AG10803 (cell line): ENCODE measurements around the gene DYDC1.
"Not testable (repeated sequence)": the region's sequence is repeated elsewhere in the genome, so short reads cannot be mapped to it uniquely, and the experiment has no call there.

Source experiments
- DNase-seq: peaks from one replicate; pipeline ENCODE4 v3.0.0; 2010; ENCODE audit warnings: low read depth
- H3K4me3 ChIP-seq: 2 replicates; pipeline ENCODE4 v1.5.1; 2011; ENCODE audit warnings: mild to moderate bottlenecking, low read length, control low read depth
- TF ChIP-seq, protein P1 (sequence below): conservative IDR thresholded peaks from 2 replicates; pipeline ENCODE4 v1.5.1; 2011; ENCODE audit warnings: mild to moderate bottlenecking, low read length, control low read depth, inconsistent platforms

The DYDC1 gene

DNA sequence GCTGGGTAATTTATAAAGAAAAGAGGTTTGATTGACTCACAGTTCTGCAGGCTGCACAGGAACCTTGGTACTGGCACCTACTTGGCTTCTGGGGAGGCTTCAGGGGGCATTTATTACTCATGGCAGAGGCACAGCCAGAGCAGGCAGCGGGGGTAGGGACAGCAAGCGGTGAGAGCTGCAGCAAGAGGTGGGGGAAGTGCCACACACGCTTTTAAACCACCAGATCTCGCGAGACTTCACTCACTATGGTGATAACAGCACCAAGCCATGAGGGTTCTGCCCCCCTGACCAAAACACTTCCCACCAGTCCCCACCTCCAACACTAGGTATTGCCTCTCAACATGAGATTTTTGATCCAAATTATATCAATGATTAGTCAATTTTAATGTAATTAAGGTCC, 43.0 kb downstream of the DYDC1 start:
- TF ChIP-seq, protein P1, sequence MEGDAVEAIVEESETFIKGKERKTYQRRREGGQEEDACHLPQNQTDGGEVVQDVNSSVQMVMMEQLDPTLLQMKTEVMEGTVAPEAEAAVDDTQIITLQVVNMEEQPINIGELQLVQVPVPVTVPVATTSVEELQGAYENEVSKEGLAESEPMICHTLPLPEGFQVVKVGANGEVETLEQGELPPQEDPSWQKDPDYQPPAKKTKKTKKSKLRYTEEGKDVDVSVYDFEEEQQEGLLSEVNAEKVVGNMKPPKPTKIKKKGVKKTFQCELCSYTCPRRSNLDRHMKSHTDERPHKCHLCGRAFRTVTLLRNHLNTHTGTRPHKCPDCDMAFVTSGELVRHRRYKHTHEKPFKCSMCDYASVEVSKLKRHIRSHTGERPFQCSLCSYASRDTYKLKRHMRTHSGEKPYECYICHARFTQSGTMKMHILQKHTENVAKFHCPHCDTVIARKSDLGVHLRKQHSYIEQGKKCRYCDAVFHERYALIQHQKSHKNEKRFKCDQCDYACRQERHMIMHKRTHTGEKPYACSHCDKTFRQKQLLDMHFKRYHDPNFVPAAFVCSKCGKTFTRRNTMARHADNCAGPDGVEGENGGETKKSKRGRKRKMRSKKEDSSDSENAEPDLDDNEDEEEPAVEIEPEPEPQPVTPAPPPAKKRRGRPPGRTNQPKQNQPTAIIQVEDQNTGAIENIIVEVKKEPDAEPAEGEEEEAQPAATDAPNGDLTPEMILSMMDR, result no peak
- no peak for DNase-seq
- no peak overlapping the region for H3K4me3 ChIP-seq

DNA sequence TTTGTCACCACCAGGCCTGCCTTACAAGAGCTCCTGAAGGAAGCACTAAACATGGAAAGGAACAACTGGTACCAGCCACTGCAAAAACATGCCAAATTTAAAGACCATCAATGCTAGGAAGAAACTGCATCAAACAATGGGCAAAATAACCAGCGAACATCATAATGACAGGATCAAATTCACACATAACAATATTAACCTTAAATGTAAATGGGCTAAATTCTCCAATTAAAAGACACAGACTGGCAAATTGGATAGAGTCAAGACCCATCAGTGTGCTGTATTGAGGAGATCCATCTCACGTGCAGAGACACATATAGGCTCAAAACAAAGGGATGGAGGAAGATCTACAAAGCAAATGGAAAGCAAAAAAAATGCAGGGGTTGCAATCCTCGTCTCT, 50.6 kb downstream of the DYDC1 start:
- not testable (repeated sequence) for DNase-seq, H3K4me3 ChIP-seq

DNA sequence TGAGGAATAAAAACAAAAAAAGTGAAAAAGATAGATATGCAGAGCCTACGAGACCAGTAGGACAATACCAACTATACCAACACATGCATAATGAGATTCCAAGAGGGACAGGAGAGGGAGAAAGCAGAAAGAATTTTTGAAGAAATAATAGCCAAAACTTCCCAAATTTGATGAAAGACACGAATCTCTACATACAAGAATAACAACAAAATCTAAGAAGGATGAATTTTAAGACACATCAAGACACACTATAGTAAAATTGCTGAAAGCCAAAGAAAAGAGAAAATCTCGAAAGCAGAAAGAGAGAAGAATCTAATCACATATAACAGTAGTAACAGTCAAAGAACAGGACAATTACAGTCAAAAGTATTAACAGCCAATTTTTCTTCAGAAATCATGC, 59.6 kb downstream of the DYDC1 start:
- no peak for DNase-seq

DNA sequence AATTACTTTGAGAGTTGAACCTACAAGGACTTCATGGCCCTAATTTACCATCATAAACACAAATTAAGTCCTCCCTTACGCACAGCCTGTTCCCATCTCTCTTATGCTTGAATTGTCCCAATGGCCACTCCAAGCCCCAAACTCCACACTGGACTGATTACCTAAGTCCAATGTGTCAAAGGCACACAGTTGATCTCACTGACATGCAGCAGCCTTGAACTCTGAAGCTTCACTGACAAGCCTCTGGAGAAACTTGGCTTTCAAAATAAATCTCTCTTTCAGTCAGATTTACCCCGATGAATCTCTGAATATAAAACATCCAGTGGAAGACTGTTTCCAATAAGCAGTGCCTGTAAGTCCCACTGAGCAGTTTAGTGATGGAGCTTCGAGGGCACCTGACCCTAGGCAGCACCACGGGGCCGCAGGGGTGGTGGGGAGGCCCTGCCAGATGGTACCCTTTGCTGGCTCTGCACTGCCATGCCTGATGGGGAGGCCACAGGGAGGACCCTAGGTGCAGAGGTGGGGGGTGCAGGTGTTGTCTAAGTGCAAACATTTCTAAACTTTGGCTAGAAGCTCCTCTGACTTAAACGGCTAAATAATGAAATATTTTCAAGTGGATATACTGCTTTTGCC, 63.8 kb downstream of the DYDC1 start:
- TF ChIP-seq, protein P1, result no peak
- no peak for DNase-seq
- no peak overlapping the region for H3K4me3 ChIP-seq

More for the DNA sequence above, 59.6 kb downstream of the DYDC1 start:
- H3K4me3 ChIP-seq, result no peak overlapping the region
- TF ChIP-seq, protein P1, result no peak

DNA sequence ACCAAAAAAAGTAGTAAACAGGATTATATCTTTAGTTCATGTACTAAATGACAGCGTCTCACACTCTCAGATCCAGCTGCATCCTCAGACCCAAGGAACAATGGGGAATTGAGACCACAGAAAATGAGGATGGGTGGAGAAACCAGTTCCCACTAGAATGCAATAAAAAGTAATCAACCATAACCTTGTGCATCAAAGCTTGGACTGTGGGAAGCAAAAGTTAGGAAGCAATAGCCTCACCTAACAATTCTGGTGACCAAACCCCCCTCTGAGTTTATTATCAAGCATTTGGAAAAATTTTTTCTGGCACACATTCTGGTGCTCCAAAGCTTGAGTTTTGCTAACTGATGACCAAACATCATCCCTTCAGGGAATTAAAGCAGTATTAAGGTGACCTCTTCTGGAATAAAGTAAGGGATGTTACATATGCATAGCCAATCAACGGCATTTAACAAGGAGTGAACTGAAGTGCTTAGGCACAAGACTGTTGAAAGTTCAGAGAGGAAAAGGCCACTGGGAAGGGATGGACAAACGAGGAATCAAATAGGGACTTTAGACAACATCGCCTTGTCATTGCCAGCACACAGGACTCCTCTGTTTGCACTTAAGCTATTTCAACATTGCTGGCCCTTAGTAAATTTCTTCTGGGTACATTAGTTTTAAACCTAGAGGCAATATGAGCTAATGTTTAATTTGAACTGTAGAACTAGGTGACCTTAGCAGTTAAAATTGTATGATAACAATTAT, 65.9 kb downstream of the DYDC1 start:
- no peak for DNase-seq
- H3K4me3 ChIP-seq, result no peak overlapping the region
- TF ChIP-seq, protein P1, result no peak

DNA sequence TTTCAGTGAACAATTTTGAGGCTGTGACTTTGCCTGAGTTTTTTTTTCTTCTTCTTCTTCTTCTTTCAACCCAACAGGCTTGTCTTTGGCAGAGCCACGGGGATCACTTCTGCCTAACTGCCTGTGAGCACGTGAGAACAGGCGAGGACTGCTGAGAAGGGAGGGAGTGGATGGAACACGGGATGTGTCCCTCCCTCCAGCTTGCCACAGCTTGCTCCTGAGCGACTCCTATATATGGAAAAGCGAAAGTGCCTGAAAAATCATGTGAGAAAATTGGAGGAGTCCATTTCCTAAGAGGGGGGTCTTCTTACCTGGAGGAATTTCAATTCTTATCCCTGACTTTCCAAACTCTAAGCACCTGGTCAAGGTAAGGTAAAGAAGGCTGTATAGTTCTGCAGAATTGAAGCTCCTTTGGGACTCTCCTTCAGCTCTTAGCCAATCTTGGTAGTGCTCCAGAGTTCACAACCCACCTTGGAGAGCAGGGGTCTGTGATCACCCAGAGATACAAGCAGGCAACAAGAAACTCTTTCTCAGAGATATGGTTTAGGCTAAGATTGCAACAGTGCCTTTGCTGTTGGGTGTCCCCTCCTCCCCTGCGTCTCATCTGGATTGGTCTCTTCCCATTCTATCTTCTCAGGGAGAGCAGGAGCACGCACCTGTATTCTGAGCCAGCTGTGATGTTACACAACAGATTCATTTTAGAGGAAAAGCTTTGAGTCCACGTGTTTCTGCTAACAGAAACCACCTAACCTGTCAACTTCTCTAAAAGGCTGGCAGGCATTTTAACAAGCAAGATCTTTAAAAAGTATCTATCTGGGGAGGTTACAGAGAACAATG, 66.9 kb downstream of the DYDC1 start, which contains the start of gene MAT1A:
Gene MAT1A, minus strand, starts transcription at position 208 of the 837 bp plus-strand sequence. CDS start 235 bp downstream, outside the sequence.
- DNase-seq, result peak; percentile 3
- TF ChIP-seq, protein P1, result no peak
- H3K4me3 ChIP-seq, result no peak within 1 kb of the TSS

DNA sequence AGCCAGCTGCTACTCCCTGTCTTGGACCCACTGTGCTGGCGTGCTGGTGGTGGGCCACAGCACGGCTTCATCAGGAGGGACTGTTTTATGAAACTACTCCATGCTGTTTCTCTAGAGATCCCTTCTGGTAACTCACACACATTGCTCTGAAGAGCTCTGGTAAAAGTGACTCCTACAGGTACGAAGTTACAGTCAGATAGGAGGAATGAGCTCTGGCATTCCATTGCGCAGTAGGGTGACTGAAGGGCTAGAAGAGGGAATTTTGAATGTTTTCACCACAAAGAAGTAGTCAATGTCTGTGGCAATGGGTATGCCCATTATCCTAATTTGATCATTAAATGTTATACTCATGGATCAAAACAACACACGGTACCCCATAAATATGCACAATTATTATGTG, 67.7 kb downstream of the DYDC1 start:
- no peak for DNase-seq
- no peak overlapping the region for H3K4me3 ChIP-seq
- TF ChIP-seq, protein P1, result no peak
